HepG2 (cell line): ENCODE data around the gene TMEM86B. TPM values are rescaled to one million over a fixed set of nuclear protein-coding genes. Genes with fewer than 3 reads are reported as not detected.

Experiments used
- ATAC-seq: fragments of 200-7000 bp; cut with Tn5 transposase; 3 replicates; pipeline ENCODE4 v1.9.1; 2020; ENCODE audit warnings: mild to moderate bottlenecking, moderate library complexity
- BruUV-seq: library from RNA; stranded (reverse); fragments of 400-500 nt; replicated peaks from 2 replicates; lab custom pipeline; 2021; lab: Mats Ljungman, UMichigan
- CTCF ChIA-PET: fragments of 300-600 bp; formaldehyde crosslinking; extraction: SDS; loops from one replicate; lab custom pipeline; 2021; ENCODE audit warnings: low total read pairs, inconsistent platforms, low intra/inter-chr PET ratio; lab: Yijun Ruan, JAX
- POLR2A ChIA-PET: fragments of 350-600 bp; sonication (Branson Sonifier 250); formaldehyde crosslinking; loops from one replicate; lab custom pipeline; 2020; ENCODE audit warnings: antibody characterized with exemption, inconsistent platforms; lab: Yijun Ruan, JAX
- DNase-seq: peaks from one replicate; pipeline ENCODE4 v3.0.0-alpha.2; 2015; ENCODE audit warnings: low spot score
- FAIRE-seq: peaks from 3 replicates; lab custom pipeline; 2011; peaks lifted over from hg19 to GRCh38; lab: Jason Lieb, UNC
- H2AFZ ChIP-seq: one replicate; pipeline ENCODE4 v1.6.1; 2011; ENCODE audit warnings: low read length, inconsistent platforms
- H3K27ac ChIP-seq: fragments of 300-600 bp; 3 replicates; pipeline ENCODE4 v1.8.0; 2011; ENCODE audit warnings: mixed run types, mild to moderate bottlenecking, mixed read lengths, low read length, inconsistent platforms; ENCODE audit not compliant: insufficient read depth; ENCODE audit errors: extremely low read length
- H3K27me3 ChIP-seq, 2 experiments: fragments of 200-600 bp in 1 of 2; 2 replicates in 1 of 2; 3 replicates in 1 of 2; pipeline versions ENCODE4 v1.6.0 to v1.8.0; 2011; ENCODE audit warnings: low read length in 2 of 2, mild to moderate bottlenecking in 2 of 2, moderate library complexity in 2 of 2, inconsistent platforms in 1 of 2; ENCODE audit not compliant: insufficient read depth in 2 of 2, control insufficient read depth in 1 of 2
- H3K36me3 ChIP-seq, 2 experiments: fragments of 200-600 bp in 1 of 2; replicated peaks in 1 of 2; 2 replicates in 1 of 2; 3 replicates in 1 of 2; pipeline versions ENCODE4 v1.5.1 to v1.8.0; 2011; ENCODE audit warnings: low read length in 2 of 2, inconsistent platforms in 1 of 2; ENCODE audit not compliant: insufficient read depth in 2 of 2, control insufficient read depth in 1 of 2
- H3K4me1 ChIP-seq: 2 replicates; pipeline ENCODE4 v1.5.1; 2012; ENCODE audit warnings: low read length, inconsistent platforms; ENCODE audit not compliant: insufficient read depth
- H3K4me2 ChIP-seq: 2 replicates; pipeline ENCODE4 v1.6.0; 2011; ENCODE audit warnings: low read depth, low read length, inconsistent platforms
- H3K4me3 ChIP-seq, 3 experiments: fragments of 200-600 bp in 1 of 3; sonication (generic), shearing (Covaris generic) in 1 of 3; replicated peaks in 1 of 3; 2 replicates each; pipeline ENCODE4 v1.5.1; 2011 to 2016; ENCODE audit warnings: low read length in 3 of 3, inconsistent platforms in 2 of 3, low read depth in 2 of 3, mild to moderate bottlenecking in 2 of 3, control low read depth in 1 of 3, mixed read lengths in 1 of 3; ENCODE audit not compliant: insufficient read depth in 1 of 3
- H3K79me2 ChIP-seq: one replicate; pipeline ENCODE4 v1.6.1; 2011; ENCODE audit warnings: low read length, inconsistent platforms; ENCODE audit not compliant: insufficient read depth
- H3K9ac ChIP-seq: 2 replicates; pipeline ENCODE4 v1.6.0; 2011; ENCODE audit warnings: mild to moderate bottlenecking, low read depth, low read length, inconsistent platforms; ENCODE audit not compliant: insufficient read depth
- H3K9me3 ChIP-seq: 2 replicates; pipeline ENCODE4 v1.5.1; 2012; ENCODE audit warnings: mild to moderate bottlenecking, low read length
- H4K20me1 ChIP-seq: 2 replicates; pipeline ENCODE4 v1.6.0; 2011; ENCODE audit warnings: inconsistent platforms, mild to moderate bottlenecking, low read length, moderate library complexity; ENCODE audit not compliant: insufficient read depth
- CBX5 ChIP-seq: sonication (generic); formaldehyde crosslinking; IDR thresholded peaks from 2 replicates; pipeline ENCODE4 v1.4.0; 2020; ENCODE audit warnings: missing genetic modification reagents, borderline replicate concordance
- HNRNPL ChIP-seq: fragments of 200-400 bp; formaldehyde crosslinking; IDR thresholded peaks from 2 replicates; pipeline ENCODE4 v1.6.1; 2017; ENCODE audit warnings: mild to moderate bottlenecking, low read depth, low read length
- HOXA7 ChIP-seq: sonication (generic); formaldehyde crosslinking; IDR thresholded peaks from 2 replicates; pipeline ENCODE4 v1.8.1; 2022; ENCODE audit warnings: mild to moderate bottlenecking, missing genetic modification reagents, moderate library complexity
- SYNCRIP ChIP-seq: fragments of 200-400 bp; formaldehyde crosslinking; IDR thresholded peaks from 2 replicates; pipeline ENCODE4 v1.6.1; 2018; ENCODE audit warnings: mild to moderate bottlenecking, low read depth, low read length; ENCODE audit not compliant: insufficient read depth
- TBP ChIP-seq: sonication (generic); formaldehyde crosslinking; IDR thresholded peaks from 2 replicates; pipeline ENCODE4 v1.5.0; 2020; ENCODE audit warnings: missing genetic modification reagents
- ZBTB38 ChIP-seq: sonication (generic); formaldehyde crosslinking; IDR thresholded peaks from 2 replicates; pipeline ENCODE4 v1.5.1; 2020; ENCODE audit warnings: mild to moderate bottlenecking, missing genetic modification reagents
- ZC3H4 ChIP-seq: sonication (generic); formaldehyde crosslinking; IDR thresholded peaks from 2 replicates; pipeline ENCODE4 v1.4.0; 2020; ENCODE audit warnings: missing genetic modification reagents, borderline replicate concordance
- ZFP90 ChIP-seq: sonication (generic); formaldehyde crosslinking; IDR thresholded peaks from 2 replicates; pipeline ENCODE4 v1.8.0; 2022; ENCODE audit warnings: missing genetic modification reagents, mild to moderate bottlenecking, inconsistent platforms, borderline replicate concordance
- ZNF136 ChIP-seq: sonication (generic); formaldehyde crosslinking; IDR thresholded peaks from 2 replicates; pipeline ENCODE4 v1.8.1; 2022; ENCODE audit warnings: low read depth, mild to moderate bottlenecking, moderate library complexity, missing genetic modification reagents
- ZNF510 ChIP-seq: sonication (generic); formaldehyde crosslinking; IDR thresholded peaks from 2 replicates; pipeline ENCODE4 v1.4.0; 2020; ENCODE audit warnings: low read depth, mild to moderate bottlenecking, missing genetic modification reagents
- ZNF687 ChIP-seq: sonication (generic); formaldehyde crosslinking; IDR thresholded peaks from 2 replicates; pipeline ENCODE4 v1.5.1; 2020; ENCODE audit warnings: mild to moderate bottlenecking, missing genetic modification reagents, moderate library complexity
- ZNF768 ChIP-seq: sonication (generic); formaldehyde crosslinking; IDR thresholded peaks from 2 replicates; pipeline ENCODE4 v1.4.0; 2020; ENCODE audit warnings: missing genetic modification reagents
- ZSCAN31 ChIP-seq: sonication (generic); formaldehyde crosslinking; IDR thresholded peaks from 2 replicates; pipeline ENCODE4 v1.5.0; 2020; ENCODE audit warnings: low read depth, mild to moderate bottlenecking, missing genetic modification reagents
- WGBS: methylation state at CpG from one replicate; pipeline ENCODE4 v1.1.6; 2017; ENCODE audit warnings: low lambda C conversion rate; 5-methylcytosine and 5-hydroxymethylcytosine counted together
- in situ Hi-C: cut with HindIII; loops from 2 replicates; pipeline ENCODE4 v1.10.0; 2017; ENCODE audit warnings: low pct_unique_long_range_greater_than_20kb; ENCODE audit not compliant: extremely low pct_ligation_motif_present
- intact Hi-C: fragments of 100-400 bp; cut with micrococcal nuclease; formaldehyde crosslinking; loops from one replicate; pipeline ENCODE4 v1.10.0; 2022; ENCODE audit not compliant: unreplicated experiment
- polyA plus RNA-seq, 8 experiments: library from polyadenylated mRNA; depleted of rRNA in 3 of 8; stranded (reverse) in 7 of 8; unstranded in 1 of 8; fragments of >200 nt; fragmentation: Illumina TruSeq in 4 of 8; extraction: Trizol in 4 of 8; gene quantifications; 2 replicates each; pipeline versions ENCODE4 v1.2.1 to v1.2.3, GENCODE V29; 2011 to 2016; ENCODE audit warnings: low read depth in 4 of 8, missing spikeins in 1 of 8, mixed read lengths in 1 of 8; ENCODE audit not compliant: insufficient read depth in 1 of 8
- total RNA-seq, 5 experiments: library from RNA; depleted of rRNA; stranded (reverse); fragments of >200 nt; fragmentation: Illumina TruSeq; extraction: Trizol; gene quantifications; 2 replicates each; pipeline ENCODE4 v1.2.3, GENCODE V29; 2016; ENCODE audit warnings: low read depth in 1 of 5

TMEM86B gene
- total and polyA plus RNA-seq, 2 of the 13 experiments (the other 11 are each of a cell fraction or from before 2014, with no cell fraction given) = 7.7 to 9.6 TPM

- Histone ChIP-seq H3K27me3 (no peaks in the 10 kb centered on the region), H3K4me1 (peaks cover 47% of the 10 kb centered on the region), H3K4me2 (no peak overlapping the region), H3K36me3 (peaks cover 22 to 58% of the 10 kb centered on the region in 2 experiments), H3K9ac (no peak overlapping the region), H2AFZ (no peak overlapping the region), H3K27ac (no peak overlapping the region), H3K4me3 (no peak overlapping the region), H3K9me3 (no peaks in the 10 kb centered on the region), H3K79me2 (peaks cover 4% of the 10 kb centered on the region)
- 93% methylated on average over 12 of the region's 12 CpGs for WGBS
- no peak for FAIRE-seq
- intact Hi-C loops = no loop called here
- BruUV-seq = no TSS peak
- no peak for DNase-seq
- ChIA-PET POLR2A (no interaction called here), CTCF (no interaction called here)
- ATAC-seq = no peak
- in situ Hi-C loops = no loop called here
- TF ChIP-seq ZNF136 (CRISPR knock-in tag) = no peak
- TF ChIP-seq ZFP90 (CRISPR knock-in tag) = no peak
- no peak for TF ChIP-seq TBP (CRISPR knock-in tag)
- TF ChIP-seq HOXA7 = no peak
- peak; percentile 65; the same call in 1 of the 2 replicates for TF ChIP-seq ZBTB38
- TF ChIP-seq CBX5 = no peak
- TF ChIP-seq ZC3H4 (CRISPR knock-in tag) = no peak
- TF ChIP-seq, all 625 proteins: peak for 1
- H4K20me1 ChIP-seq = no peaks in the 10 kb centered on the region
Observed at GRCh38 chr19:55232286-55232602, 3.7 kb upstream of the TMEM86B start.

- H3K4me3 ChIP-seq = no peak overlapping the region
- 94% methylated on average over 12 of the region's 30 CpGs for WGBS
- intact Hi-C loops (no loop called here), in situ Hi-C loops (no loop called here)
- FAIRE-seq (no peak), ATAC-seq (no peak), DNase-seq (no peak)
- H3K9ac ChIP-seq = no peak overlapping the region
- no peaks in the 10 kb centered on the region for H3K27me3 ChIP-seq
- no peak overlapping the region for H2AFZ ChIP-seq
- H3K79me2 ChIP-seq = peaks cover 4% of the 10 kb centered on the region
- peaks cover 19 to 57% of the 10 kb centered on the region in 2 experiments for H3K36me3 ChIP-seq
- no peaks in the 10 kb centered on the region for H3K9me3 ChIP-seq
- CTCF ChIA-PET = no interaction called here
- no peaks in the 10 kb centered on the region for H4K20me1 ChIP-seq
- POLR2A ChIA-PET = interaction anchor here (0.8 kb wide), 1 partner anchor 25 kb away, joined by 3 read pairs; no protein-coding TSS in a partner anchor
- BruUV-seq = no TSS peak
- H3K27ac ChIP-seq = peak overlapping the region; percentile 43
- no peak overlapping the region for H3K4me2 ChIP-seq
- peaks cover 53% of the 10 kb centered on the region for H3K4me1 ChIP-seq
- TF ChIP-seq SYNCRIP = no peak
- TF ChIP-seq ZNF510 (CRISPR knock-in tag) = no peak
- 0 out of 2 replicates have a peak, but pooled peaks have one; percentile 14 for TF ChIP-seq HNRNPL
- no peak for TF ChIP-seq ZFP90 (CRISPR knock-in tag)
- TF ChIP-seq ZNF768 = no peak
- peak; percentile 14; the same call in 1 of the 2 replicates for TF ChIP-seq ZNF687 (CRISPR knock-in tag)
- no peak for TF ChIP-seq ZSCAN31 (CRISPR knock-in tag)
Observed at GRCh38 chr19:55231391-55232285, 3.1 kb upstream of the TMEM86B start.
